Transverse colon (tissue), 4 donors: ENCODE data around the gene GAMT. TPM values are rescaled to one million over a fixed set of nuclear protein-coding genes. Genes with fewer than 3 reads are reported as not detected.

ENCODE experiments used
- DNase-seq: peaks from one replicate; pipeline ENCODE4 v3.0.0-alpha.2; 2019
- H3K27ac ChIP-seq, 4 donors: fragments of 200-600 bp; sonication (generic); 2 replicates each; pipeline ENCODE4 v1.5.1; 2016 to 2018; ENCODE audit warnings: inconsistent platforms in 4 of 4
- H3K27me3 ChIP-seq: fragments of 200-600 bp; sonication (generic); 2 replicates; pipeline ENCODE4 v1.5.1; 2017; ENCODE audit warnings: inconsistent platforms
- H3K36me3 ChIP-seq, 4 donors: fragments of 200-600 bp; sonication (generic); 2 replicates each; pipeline ENCODE4 v1.5.1; 2017 to 2019; ENCODE audit warnings: inconsistent platforms in 4 of 4
- H3K4me1 ChIP-seq, 4 donors: fragments of 200-600 bp; sonication (generic); 2 replicates each; pipeline ENCODE4 v1.5.1; 2017 to 2020; ENCODE audit warnings: inconsistent platforms in 4 of 4
- H3K4me3 ChIP-seq, 4 donors: fragments of 200-600 bp; sonication (generic); 1 replicate in 1 of 4; 2 replicates in 3 of 4; pipeline versions ENCODE4 v1.5.1 to v1.6.1; 2017 to 2019; ENCODE audit warnings: inconsistent platforms in 4 of 4
- H3K9me3 ChIP-seq, 2 donors: fragments of 200-600 bp; sonication (generic); 2 replicates each; pipeline ENCODE4 v1.5.1; 2017 to 2019; ENCODE audit warnings: inconsistent platforms in 2 of 2
- EP300 ChIP-seq: sonication (generic); formaldehyde crosslinking; IDR thresholded peaks from one replicate; pipeline ENCODE4 v1.6.1; 2017; ENCODE audit warnings: antibody characterized with exemption, low read depth
- POLR2A ChIP-seq: fragments of 450-650 bp; IDR thresholded peaks from one replicate; pipeline ENCODE4 v1.6.1; 2016; ENCODE audit warnings: antibody characterized with exemption, mild to moderate bottlenecking, moderate library complexity
- POLR2AphosphoS5 ChIP-seq, 3 donors: sonication (generic); formaldehyde crosslinking; IDR thresholded peaks; one replicate each; pipeline ENCODE4 v1.6.1; 2016; ENCODE audit warnings: antibody characterized with exemption in 3 of 3
- WGBS, 2 donors: methylation state at CpG; one replicate each; pipeline ENCODE4 v1.1.5; 2018; ENCODE audit warnings: low coverage in 1 of 2; 5-methylcytosine and 5-hydroxymethylcytosine counted together
- in situ Hi-C, 4 donors: fragments of 200-750 bp; cut with MboI; loops; one replicate each; pipeline versions ENCODE4 v1.15.0 to v1.15.1; 2017; ENCODE audit warnings: low sequenced_read_pairs in 3 of 4, low pct_ligation_motif_present in 1 of 4, low pct_unique_long_range_greater_than_20kb in 1 of 4
- intact Hi-C: fragments of 100-400 bp; cut with DNase I; formaldehyde crosslinking; loops from one replicate; pipeline ENCODE4 v1.15.1; 2023; ENCODE audit warnings: low total_unique reads
- total RNA-seq, 4 donors: library from RNA; depleted of rRNA; stranded (reverse); fragments of >200 nt; gene quantifications; one replicate each; pipeline ENCODE4 v1.1.0, GENCODE V29; 2016
- TF ChIP-seq, protein P1 (sequence below), 5 experiments: fragments of 200-600 bp in 3 of 5; fragments of 450-650 bp in 2 of 5; sonication (generic) in 3 of 5; IDR thresholded peaks; 1 replicate in 2 of 5; 2 replicates in 3 of 5; pipeline ENCODE4 v1.5.1; 2016 to 2017; ENCODE audit warnings: antibody characterized with exemption in 5 of 5, inconsistent platforms in 3 of 5, mild to moderate bottlenecking in 2 of 5, moderate library complexity in 1 of 5

Gene GAMT
- total RNA-seq, 4 donors from 2014 or later, result 1.4 to 4.4 (median 2.9) TPM

DNA sequence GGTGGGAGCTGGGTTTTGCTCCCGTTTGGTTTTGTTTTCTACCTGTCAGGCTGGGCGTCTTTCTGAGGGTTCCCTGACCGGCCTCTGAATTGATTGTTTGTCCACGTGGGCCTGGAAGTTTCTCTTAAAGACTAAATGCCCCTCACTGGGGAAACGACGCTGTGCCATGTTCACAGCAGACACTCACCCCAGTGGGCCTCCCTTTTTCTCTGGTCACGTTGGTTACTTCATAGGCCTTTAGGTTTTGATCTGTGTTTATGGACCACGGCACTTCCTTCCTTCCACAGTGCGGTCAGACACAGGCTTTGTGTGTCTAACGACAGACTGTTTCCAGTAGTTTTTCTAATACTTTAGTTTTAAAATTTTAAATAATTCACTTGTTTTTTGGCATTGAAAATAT, 37.7 kb downstream of the GAMT start:
- H3K36me3 ChIP-seq, result peaks cover 0 to 35% (median 14%) of the 10 kb centered on the region in 4 donors
- in situ Hi-C loops (no loop called here), intact Hi-C loops (no loop called here)
- peak overlapping the region in 1 of 4 donors; percentile 33 for H3K27ac ChIP-seq
- no peak for DNase-seq
- WGBS, 2 donors, result 69 to 74% methylated on average over 4 to 10 of the region's 10 CpGs
- no peaks in the 10 kb centered on the region for H3K9me3 ChIP-seq
- no peak overlapping the region for H3K4me3 ChIP-seq
- H3K27me3 ChIP-seq, result no peaks in the 10 kb centered on the region
- no peak for TF ChIP-seq POLR2A
- no peak for TF ChIP-seq EP300
- TF ChIP-seq POLR2AphosphoS5 (IDR thresholded peaks at IDR 0.05), result no peak
- TF ChIP-seq, protein P1, sequence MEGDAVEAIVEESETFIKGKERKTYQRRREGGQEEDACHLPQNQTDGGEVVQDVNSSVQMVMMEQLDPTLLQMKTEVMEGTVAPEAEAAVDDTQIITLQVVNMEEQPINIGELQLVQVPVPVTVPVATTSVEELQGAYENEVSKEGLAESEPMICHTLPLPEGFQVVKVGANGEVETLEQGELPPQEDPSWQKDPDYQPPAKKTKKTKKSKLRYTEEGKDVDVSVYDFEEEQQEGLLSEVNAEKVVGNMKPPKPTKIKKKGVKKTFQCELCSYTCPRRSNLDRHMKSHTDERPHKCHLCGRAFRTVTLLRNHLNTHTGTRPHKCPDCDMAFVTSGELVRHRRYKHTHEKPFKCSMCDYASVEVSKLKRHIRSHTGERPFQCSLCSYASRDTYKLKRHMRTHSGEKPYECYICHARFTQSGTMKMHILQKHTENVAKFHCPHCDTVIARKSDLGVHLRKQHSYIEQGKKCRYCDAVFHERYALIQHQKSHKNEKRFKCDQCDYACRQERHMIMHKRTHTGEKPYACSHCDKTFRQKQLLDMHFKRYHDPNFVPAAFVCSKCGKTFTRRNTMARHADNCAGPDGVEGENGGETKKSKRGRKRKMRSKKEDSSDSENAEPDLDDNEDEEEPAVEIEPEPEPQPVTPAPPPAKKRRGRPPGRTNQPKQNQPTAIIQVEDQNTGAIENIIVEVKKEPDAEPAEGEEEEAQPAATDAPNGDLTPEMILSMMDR (IDR thresholded peaks at IDR 0.05), result no peak
- H3K4me1 ChIP-seq, result peaks cover 6 to 24% (median 16%) of the 10 kb centered on the region in 4 donors

- H3K4me1 ChIP-seq, result peaks cover 6 to 24% (median 16%) of the 10 kb centered on the region in 4 donors
- intact Hi-C loops (no loop called here), in situ Hi-C loops (no loop called here)
- no peak for DNase-seq
- peak overlapping the region in 1 of 4 donors; percentile 33 for H3K27ac ChIP-seq
- WGBS, 2 donors, result 90 to 93% methylated on average over 5 to 42 of the region's 42 CpGs
- H3K9me3 ChIP-seq, result no peaks in the 10 kb centered on the region
- no peak for TF ChIP-seq POLR2AphosphoS5 (IDR thresholded peaks at IDR 0.05)
- TF ChIP-seq POLR2A, result no peak
- TF ChIP-seq EP300, result no peak
- TF ChIP-seq, protein P1 (IDR thresholded peaks at IDR 0.05), result no peak
- no peaks in the 10 kb centered on the region for H3K27me3 ChIP-seq
- no peak overlapping the region for H3K4me3 ChIP-seq
- peaks cover 0 to 37% (median 14%) of the 10 kb centered on the region in 4 donors for H3K36me3 ChIP-seq
These were observed 38.7 kb downstream of the GAMT start for GRCh38 chr19:1362387-1363257.

GRCh38 chr19:1361601-1362386, 39.5 kb downstream of the GAMT start:
- Histone ChIP-seq H3K4me3 (peak overlapping the region in 1 of 4 donors; percentile 18), H3K27ac (peak overlapping the region; percentile 70 to 73 (median 72)), H3K27me3 (no peaks in the 10 kb centered on the region), H3K9me3 (no peaks in the 10 kb centered on the region), H3K36me3 (peaks cover 0 to 33% (median 10%) of the 10 kb centered on the region in 4 donors), H3K4me1 (peaks cover 10 to 27% (median 19%) of the 10 kb centered on the region in 4 donors)
- no peak for DNase-seq
- 68 to 78% methylated on average over 8 to 30 of the region's 30 CpGs for WGBS, 2 donors
- TF ChIP-seq EP300 (no peak), POLR2AphosphoS5 (IDR thresholded peaks at IDR 0.05) (no peak), POLR2A (no peak)
- TF ChIP-seq, protein P1 (IDR thresholded peaks at IDR 0.05), result no peak
- intact Hi-C loops (no loop called here), in situ Hi-C loops (no loop called here)
